CMK (cell line): Measurements from ENCODE around the gene FAM25A.
"Not testable (repeated sequence)": the region's sequence is repeated elsewhere in the genome, so short reads cannot be mapped to it uniquely, and the experiment has no call there.

Experiments used
- DNase-seq: peaks from one replicate; pipeline ENCODE4 v3.0.0-alpha.2; 2010; ENCODE audit warnings: low read depth

FAM25A gene

GRCh38 chr10:87013528-87013927, 6.6 kb upstream of the FAM25A start:
- not testable (repeated sequence) for DNase-seq

- not testable (repeated sequence) for DNase-seq
These were observed 4.9 kb upstream of the FAM25A start for GRCh38 chr10:87014986-87015716.

GRCh38 chr10:87018127-87018526, 2.0 kb upstream of the FAM25A start:
- DNase-seq = not testable (repeated sequence)

- not testable (repeated sequence) for DNase-seq
These were observed 1.0 kb upstream of the FAM25A start for GRCh38 chr10:87019066-87019465.

DNA sequence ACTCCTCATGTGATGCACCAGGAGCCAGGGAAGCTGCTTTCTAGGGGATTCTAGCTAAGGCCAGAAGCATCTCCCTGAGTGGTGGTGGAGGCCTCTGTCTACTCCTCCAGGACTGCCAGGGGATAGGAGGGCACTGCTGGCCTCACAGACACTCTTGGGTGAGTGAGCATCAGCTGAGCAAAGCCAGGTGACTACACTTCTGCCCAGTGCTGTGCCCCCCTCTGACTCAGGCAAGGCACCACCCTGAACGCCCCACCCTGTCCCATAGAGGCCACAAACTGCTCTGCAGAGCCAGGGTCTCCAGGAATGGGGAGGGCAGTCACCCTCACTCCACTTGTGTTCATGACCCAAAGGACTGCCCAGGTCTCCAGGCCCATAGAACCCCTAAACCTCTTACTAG, 590 bp upstream of the FAM25A start:
- DNase-seq = not testable (repeated sequence)

DNA sequence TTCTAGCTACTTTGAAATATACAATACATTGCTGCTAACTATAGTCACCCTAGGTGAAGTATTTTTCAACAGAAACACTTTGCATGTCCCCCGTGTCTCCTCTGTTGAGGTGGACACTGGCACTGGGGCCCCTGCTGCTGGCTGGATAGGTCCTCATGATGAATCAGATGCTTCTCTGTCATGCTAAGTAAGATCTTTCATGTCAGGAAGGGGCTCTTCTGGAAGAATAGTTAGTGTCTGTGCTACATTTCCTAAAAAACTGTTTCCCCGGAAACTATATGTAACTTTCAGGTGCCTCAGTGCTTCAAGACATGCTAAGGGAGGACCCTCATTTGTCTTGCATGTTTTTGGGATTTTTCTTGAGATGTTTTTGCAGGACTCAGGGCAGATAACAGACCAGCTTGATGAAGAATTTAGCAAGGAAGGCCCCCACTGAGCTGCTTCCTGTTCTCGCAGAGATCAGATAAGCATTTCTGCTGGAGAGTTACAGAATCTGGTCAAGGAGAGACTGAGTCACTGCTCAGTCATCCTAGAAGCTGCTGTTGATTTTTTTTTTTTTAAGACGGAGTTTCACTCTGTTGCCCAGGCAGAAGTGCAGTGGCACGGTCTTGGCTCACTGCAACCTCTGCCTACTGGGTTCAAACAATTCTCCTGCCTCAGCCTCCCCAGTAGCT, 5.3 kb downstream of the FAM25A start:
- DNase-seq = peak; percentile 5

GRCh38 chr10:87026747-87027508, 6.8 kb downstream of the FAM25A start:
- DNase-seq = not testable (repeated sequence)

DNA sequence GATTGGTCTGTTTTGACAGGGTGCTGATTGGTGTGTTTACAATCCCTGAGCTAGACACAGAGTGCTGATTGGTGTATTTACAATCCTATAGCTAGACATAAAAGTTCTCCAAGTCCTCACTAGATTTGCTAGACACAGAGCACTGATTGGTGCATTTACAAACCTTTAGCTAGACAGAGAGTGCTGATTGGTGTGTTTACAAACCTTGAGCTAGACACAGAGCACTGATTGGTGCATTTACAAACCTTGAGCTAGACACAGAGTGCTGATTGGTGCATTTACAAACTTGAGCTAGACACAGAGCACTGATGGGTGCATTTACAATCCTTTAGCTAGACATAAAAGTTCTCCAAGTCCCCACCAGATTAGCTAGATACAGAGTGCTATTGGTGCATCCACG, 10.3 kb downstream of the FAM25A start:
- DNase-seq = not testable (repeated sequence)

DNA sequence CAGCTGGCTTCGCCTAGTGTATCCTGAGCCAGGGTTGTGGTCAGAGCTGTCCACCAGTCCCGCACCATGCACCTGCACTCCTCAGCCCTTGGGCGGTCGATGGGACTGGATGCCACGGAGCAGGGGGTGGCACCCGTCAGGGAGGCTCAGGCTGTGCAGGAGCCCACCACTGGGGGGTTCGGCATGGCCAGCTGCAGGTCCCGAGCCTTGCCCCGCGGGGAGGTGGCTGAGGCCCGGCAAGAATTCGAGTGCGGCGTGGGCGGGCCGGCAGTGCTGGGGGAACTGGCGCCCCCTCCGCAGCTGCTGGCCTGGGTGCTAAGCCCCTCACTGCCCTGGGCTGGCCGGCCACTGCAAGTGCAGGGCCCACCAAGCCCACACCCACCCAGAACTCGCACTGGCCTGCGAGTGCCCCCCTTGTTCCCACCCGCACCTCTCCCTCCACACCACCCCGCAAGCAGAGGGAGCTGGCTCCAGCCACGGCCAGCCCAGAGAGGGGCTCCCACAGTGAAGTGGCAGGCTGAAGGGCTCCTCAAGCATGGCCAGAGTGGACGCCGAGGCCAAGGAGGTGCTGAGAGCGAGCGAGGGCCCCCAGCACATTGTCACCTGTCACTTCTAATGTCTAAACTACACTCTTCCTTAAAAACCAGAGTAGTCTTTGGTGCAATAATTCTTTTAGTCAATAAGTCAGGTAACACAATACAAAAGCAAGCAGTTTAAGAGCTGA, 11.0 kb downstream of the FAM25A start:
- DNase-seq = no peak

GRCh38 chr10:87036623-87037022, 16.5 kb downstream of the FAM25A start:
- no peak for DNase-seq

DNA sequence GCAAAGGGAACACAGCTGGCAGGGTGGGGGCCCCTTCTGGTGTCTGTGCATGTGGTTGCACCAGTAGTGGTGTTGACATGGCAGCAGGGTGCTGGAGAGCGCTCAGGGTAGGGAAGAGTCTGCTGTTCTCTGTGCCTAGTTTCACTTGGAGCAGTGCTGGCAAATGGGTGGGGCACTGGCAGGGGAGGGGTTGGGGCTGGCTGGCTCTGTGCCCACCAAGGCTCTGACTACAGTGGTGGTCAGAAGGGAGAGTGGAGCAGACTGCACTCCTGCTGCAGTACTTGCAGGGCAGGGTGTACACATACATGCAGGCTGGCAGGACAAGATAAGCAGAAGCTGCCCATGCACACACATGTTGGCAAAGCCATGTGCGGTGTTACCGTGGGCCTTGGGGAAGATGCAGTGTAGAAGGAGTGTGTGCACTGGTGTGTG, 18.2 kb downstream of the FAM25A start:
- no peak for DNase-seq

DNA sequence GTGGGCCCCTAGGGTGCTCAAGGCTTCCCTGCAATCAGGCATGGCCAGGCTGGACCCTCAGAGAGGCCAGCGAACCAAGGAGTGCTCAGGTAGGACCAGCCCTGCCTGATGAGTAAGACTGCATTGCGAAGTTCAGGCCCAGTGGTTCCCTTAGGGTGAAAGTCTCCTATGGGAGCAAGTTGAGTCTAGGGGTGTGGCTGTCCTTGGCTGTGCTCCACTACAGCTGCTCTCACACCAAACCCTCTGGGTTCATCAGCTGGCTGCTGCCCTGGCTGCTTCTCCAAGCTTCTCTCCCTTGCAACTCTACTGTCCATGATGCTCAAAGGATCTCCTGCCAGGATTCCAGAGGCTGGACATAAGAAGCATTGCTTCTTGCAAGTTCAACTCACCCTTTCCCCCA, 18.7 kb downstream of the FAM25A start:
- DNase-seq = no peak

DNA sequence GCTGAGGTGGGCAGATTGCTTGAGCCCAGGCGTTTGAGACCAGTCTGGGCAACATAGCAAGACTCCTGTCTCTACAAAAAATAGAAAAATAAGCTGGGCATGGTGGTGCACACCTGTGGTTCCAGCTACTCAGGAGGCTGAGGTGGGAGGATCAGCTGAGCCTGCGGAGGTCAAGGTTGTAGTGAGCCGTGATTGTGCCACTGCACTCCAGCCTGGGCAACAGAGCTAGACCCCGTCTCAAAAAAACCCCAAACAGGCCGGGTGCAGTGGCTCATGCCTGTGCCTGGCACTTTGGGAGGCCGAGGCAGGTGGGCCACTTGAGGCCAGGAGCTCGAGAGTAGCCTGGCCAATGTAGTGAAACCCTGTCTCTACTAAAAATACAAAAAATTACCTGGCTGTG, 23.5 kb downstream of the FAM25A start:
- not testable (repeated sequence) for DNase-seq

DNA sequence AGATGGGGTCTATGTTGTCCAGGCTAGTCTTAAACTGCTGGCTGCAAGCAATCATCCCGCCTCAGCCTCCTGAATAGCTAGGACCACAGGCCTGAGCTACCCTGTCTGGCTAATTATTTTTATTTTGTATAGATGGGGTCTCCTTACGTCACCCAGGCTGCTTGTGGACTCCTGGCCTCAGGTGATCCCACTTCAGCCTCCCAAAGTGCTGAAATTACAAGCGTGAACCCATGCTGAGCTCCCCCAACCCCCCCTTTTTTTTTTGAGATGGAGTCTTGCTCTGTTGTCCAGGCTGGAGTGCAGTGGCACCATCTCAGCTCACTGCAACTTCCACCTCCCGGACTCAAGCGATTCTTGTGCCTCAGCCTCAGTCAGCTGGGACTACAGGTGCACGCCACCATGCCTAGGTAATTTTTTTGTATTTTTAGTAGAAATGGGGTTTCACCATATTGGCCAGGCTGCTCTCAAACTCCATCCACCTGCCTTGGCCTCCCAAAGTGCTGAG, 25.4 kb downstream of the FAM25A start:
- DNase-seq = no peak

DNA sequence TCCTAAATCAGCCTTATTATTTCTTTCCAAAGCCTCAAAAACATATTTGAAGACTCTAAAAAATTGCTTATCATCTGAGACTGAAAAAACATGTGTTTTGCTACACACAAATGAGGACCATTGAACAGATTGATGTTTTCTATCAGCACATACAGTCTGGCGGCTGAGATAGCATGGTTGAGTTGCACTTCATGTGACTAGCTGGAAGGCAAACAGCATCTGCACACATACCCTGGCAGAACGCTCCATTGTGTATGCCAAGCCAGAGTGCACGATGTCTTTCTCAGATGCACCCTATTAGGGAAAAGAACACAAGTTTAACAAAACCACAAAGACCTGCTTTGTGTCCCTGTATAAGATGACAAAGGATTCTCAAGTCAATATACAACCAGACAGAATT, 33.0 kb downstream of the FAM25A start:
- no peak for DNase-seq

- DNase-seq = no peak
These were observed 33.6 kb downstream of the FAM25A start for GRCh38 chr10:87053577-87054181.

- no peak for DNase-seq
These were observed 34.5 kb downstream of the FAM25A start for GRCh38 chr10:87054373-87055295.

GRCh38 chr10:87058171-87058570, 38.1 kb downstream of the FAM25A start:
- DNase-seq = no peak

DNA sequence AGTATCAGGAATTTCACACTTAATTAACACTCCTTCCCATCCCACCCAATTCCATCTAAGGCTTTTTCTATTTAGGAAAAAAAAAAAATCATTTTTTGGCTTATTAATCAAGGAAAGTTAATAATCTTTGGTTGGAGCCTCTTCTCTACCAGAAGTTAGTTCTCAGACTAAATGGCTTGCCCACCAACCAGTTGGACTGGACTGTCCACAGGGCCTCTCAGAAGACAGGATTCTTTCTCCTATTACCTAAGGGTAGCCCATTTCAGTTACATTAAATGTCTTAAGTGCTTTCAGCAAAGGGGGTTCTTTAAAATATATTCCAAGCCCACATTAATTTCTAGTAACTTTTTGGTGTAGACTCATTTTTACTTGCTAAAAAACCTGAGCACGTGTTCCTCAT, 39.3 kb downstream of the FAM25A start:
- DNase-seq = no peak

GRCh38 chr10:87060280-87060928, 40.3 kb downstream of the FAM25A start:
- no peak for DNase-seq
